NCI-H524 (cell line): ENCODE data around the gene ANKRD23.
"Not testable (repeated sequence)": the region's sequence is repeated elsewhere in the genome, so short reads cannot be mapped to it uniquely, and the experiment has no call there.

Experiments used
- DNase-seq, 2 experiments: peaks; one replicate each; lab custom pipeline; 2025; lab: John Stamatoyannopoulos, UW

Gene ANKRD23

GRCh38 chr2:96843538-96844268 lies at the start of gene ANKRD23:
TSS of gene ANKRD23 (minus strand) at chr2:96844021. CDS start at chr2:96843992, 29 bp downstream.
- no peak for DNase-seq

- no peak for DNase-seq
These were observed 47.9 kb upstream of the ANKRD23 start for GRCh38 chr2:96891591-96892333.

- no peak for DNase-seq
These were observed 47.0 kb upstream of the ANKRD23 start for GRCh38 chr2:96890726-96891385.

GRCh38 chr2:96890252-96890651 lies 46.4 kb upstream of the ANKRD23 start:
- DNase-seq, result no peak

GRCh38 chr2:96889502-96889901 lies 45.7 kb upstream of the ANKRD23 start:
- DNase-seq, result not testable (repeated sequence)

- no peak for DNase-seq
These were observed 44.5 kb upstream of the ANKRD23 start for GRCh38 chr2:96888072-96889011.

GRCh38 chr2:96887493-96888012 lies 43.7 kb upstream of the ANKRD23 start:
- DNase-seq, result no peak

GRCh38 chr2:96885432-96886347 lies 41.9 kb upstream of the ANKRD23 start:
- DNase-seq, result no peak

GRCh38 chr2:96884299-96885094 lies 40.7 kb upstream of the ANKRD23 start:
- DNase-seq, result no peak

- no peak for DNase-seq
These were observed 39.5 kb upstream of the ANKRD23 start for GRCh38 chr2:96883306-96883705.

GRCh38 chr2:96882906-96883305 lies 39.1 kb upstream of the ANKRD23 start:
- no peak for DNase-seq

- no peak for DNase-seq
These were observed 38.4 kb upstream of the ANKRD23 start for GRCh38 chr2:96882230-96882629.

- no peak for DNase-seq
These were observed 37.8 kb upstream of the ANKRD23 start for GRCh38 chr2:96881349-96882195.

- DNase-seq, result no peak
These were observed 37.1 kb upstream of the ANKRD23 start for GRCh38 chr2:96880891-96881273.

- no peak for DNase-seq
These were observed 35.8 kb upstream of the ANKRD23 start for GRCh38 chr2:96879545-96880040.

GRCh38 chr2:96878796-96879544 lies 35.1 kb upstream of the ANKRD23 start:
- no peak for DNase-seq

- no peak for DNase-seq
These were observed 34.4 kb upstream of the ANKRD23 start for GRCh38 chr2:96878171-96878570.

- DNase-seq, result no peak
These were observed 33.8 kb upstream of the ANKRD23 start for GRCh38 chr2:96877631-96878092.
